Endodermal cell (in vitro differentiated cells): ENCODE measurements around the gene MYL3. TPM values are rescaled to one million over a fixed set of nuclear protein-coding genes. Genes with fewer than 3 reads are reported as not detected.

Experiments used
- DNase-seq: peaks from one replicate; pipeline ENCODE4 v3.0.0-alpha.2; 2017
- H3K27ac ChIP-seq: 2 replicates; pipeline ENCODE4 v1.5.1; 2013; ENCODE audit warnings: mild to moderate bottlenecking, low read depth, low read length, moderate library complexity
- H3K27me3 ChIP-seq: 2 replicates; pipeline ENCODE4 v1.6.1; 2013; ENCODE audit warnings: mild to moderate bottlenecking, low read length, moderate library complexity; ENCODE audit not compliant: insufficient read depth, control insufficient read depth, poor library complexity, severe bottlenecking
- H3K36me3 ChIP-seq: 2 replicates; pipeline ENCODE4 v1.7.0; 2013; ENCODE audit warnings: mild to moderate bottlenecking, low read length, moderate library complexity; ENCODE audit not compliant: control insufficient read depth, insufficient read depth
- H3K4me1 ChIP-seq: one replicate; pipeline ENCODE4 v1.7.0; 2013; ENCODE audit warnings: low read length; ENCODE audit not compliant: control insufficient read depth, insufficient read depth
- H3K4me3 ChIP-seq: 2 replicates; pipeline ENCODE4 v1.5.1; 2013; ENCODE audit warnings: mild to moderate bottlenecking, low read length, moderate library complexity
- H3K9ac ChIP-seq: 2 replicates; pipeline ENCODE4 v1.6.1; 2013; ENCODE audit warnings: mild to moderate bottlenecking, low read length, moderate library complexity; ENCODE audit not compliant: poor library complexity, severe bottlenecking; ENCODE audit errors: extremely low read depth
- H3K9me3 ChIP-seq: 2 replicates; pipeline ENCODE4 v1.6.1; 2013; ENCODE audit warnings: mild to moderate bottlenecking, low read length, moderate library complexity; ENCODE audit not compliant: control insufficient read depth
- H3K27ac Mint-ChIP-seq: 2 replicates; pipeline ENCODE4 v1.8.0; 2020; ENCODE audit warnings: mixed read lengths
- H3K27me3 Mint-ChIP-seq: 2 replicates; pipeline ENCODE4 v1.8.0; 2021; ENCODE audit warnings: mild to moderate bottlenecking, mixed read lengths; ENCODE audit not compliant: insufficient read depth
- H3K36me3 Mint-ChIP-seq: 2 replicates; pipeline ENCODE4 v1.8.0; 2020; ENCODE audit warnings: low read depth, mixed read lengths
- H3K4me1 Mint-ChIP-seq: 2 replicates; pipeline ENCODE4 v1.8.0; 2020; ENCODE audit warnings: mixed read lengths
- H3K4me3 Mint-ChIP-seq: 2 replicates; pipeline ENCODE4 v1.8.0; 2020; ENCODE audit warnings: mild to moderate bottlenecking, moderate library complexity, mixed read lengths
- H3K9me3 Mint-ChIP-seq: 2 replicates; pipeline ENCODE4 v1.8.0; 2020; ENCODE audit warnings: mild to moderate bottlenecking, mixed read lengths
- WGBS, 2 experiments: methylation state at CpG; one replicate each; pipeline versions ENCODE4 v1.1.5 to v1.1.7; 2013; ENCODE audit warnings: missing lambda C conversion rate in 2 of 2, mixed read lengths in 1 of 2; ENCODE audit not compliant: insufficient coverage in 1 of 2, insufficient read length in 1 of 2; 5-methylcytosine and 5-hydroxymethylcytosine counted together
- total RNA-seq, 2 donors: library from RNA; stranded (reverse); fragmentation: NEBNext Ultra II Directional in 1 of 2; extraction: Animal tissue kit (Norgen Biotek cat#: 25700) in 1 of 2; gene quantifications; 2 replicates in 1 of 2; 3 replicates in 1 of 2; pipeline ENCODE4 v1.2.1, GENCODE V29; 2021
- TF ChIP-seq, protein P1 (sequence below): fragments of 200-600 bp; sonication (generic); conservative IDR thresholded peaks from 2 replicates; pipeline ENCODE4 v1.5.0; 2021; ENCODE audit warnings: antibody characterized with exemption, mild to moderate bottlenecking

MYL3 gene
- total RNA-seq, 2 donors from 2014 or later, result 1.6 to 2.3 TPM

DNA sequence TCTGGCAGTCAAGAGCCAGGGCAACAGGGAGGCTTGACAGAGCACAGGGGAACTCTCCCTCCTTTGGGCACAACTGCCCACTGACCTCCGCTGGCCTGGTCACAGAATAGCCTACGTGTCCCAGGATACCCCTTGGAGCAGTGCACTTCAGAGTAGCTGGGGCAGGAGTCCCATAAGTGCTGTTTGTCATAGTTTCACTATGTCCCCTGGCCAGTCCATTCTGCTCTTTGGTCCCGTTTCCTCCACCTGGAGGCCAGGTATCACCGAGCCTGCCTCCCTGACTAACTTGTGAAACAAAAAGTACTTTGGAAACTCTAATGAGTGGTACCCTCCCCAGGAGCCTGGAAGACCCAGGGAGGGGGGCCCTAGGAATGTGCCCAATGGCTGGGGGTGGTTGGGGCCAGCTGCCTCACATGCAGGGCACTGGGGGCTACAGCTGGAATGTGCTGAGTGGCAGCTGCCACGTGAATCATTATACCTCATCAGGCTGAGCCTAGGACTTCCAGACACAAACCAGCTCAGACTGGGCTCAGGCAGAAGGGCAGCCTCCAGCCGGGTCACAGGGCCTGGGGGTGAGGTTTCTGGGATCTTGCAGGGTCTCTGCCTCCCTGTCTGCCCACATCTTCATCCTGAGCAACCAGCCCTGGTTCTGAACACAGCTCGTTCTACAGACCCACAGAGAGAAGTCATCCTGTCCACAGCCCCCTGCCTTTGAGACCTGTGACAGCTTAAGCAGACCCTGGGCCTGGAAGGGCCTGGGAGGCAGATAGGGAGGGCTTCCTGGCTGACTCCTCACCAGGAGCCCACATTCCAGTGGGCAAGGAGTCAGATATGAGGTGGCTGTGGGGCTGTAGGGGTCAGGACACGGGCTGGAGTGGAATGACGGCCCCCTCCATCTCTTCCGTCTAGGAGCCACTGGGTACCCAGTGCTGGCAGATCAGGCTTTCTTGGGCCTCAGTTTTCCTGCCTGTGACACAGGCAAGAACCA is 13.4 kb upstream of the MYL3 start:
- 87% methylated on average over 8 to 10 of the region's 10 CpGs for WGBS, 2 experiments
- Mint-ChIP-seq H3K27ac (no peak overlapping the region), H3K4me3 (no peak overlapping the region), H3K36me3 (no peaks in the 10 kb centered on the region), H3K4me1 (peaks cover 7% of the 10 kb centered on the region), H3K9me3 (no peaks in the 10 kb centered on the region), H3K27me3 (peaks cover 68% of the 10 kb centered on the region)
- Histone ChIP-seq H3K36me3 (no peaks in the 10 kb centered on the region), H3K4me1 (peaks cover 8% of the 10 kb centered on the region), H3K9me3 (no peaks in the 10 kb centered on the region), H3K9ac (no peak overlapping the region), H3K27me3 (peaks cover 19% of the 10 kb centered on the region), H3K4me3 (no peak overlapping the region), H3K27ac (no peak overlapping the region)
- no peak for DNase-seq
- TF ChIP-seq, protein P1, sequence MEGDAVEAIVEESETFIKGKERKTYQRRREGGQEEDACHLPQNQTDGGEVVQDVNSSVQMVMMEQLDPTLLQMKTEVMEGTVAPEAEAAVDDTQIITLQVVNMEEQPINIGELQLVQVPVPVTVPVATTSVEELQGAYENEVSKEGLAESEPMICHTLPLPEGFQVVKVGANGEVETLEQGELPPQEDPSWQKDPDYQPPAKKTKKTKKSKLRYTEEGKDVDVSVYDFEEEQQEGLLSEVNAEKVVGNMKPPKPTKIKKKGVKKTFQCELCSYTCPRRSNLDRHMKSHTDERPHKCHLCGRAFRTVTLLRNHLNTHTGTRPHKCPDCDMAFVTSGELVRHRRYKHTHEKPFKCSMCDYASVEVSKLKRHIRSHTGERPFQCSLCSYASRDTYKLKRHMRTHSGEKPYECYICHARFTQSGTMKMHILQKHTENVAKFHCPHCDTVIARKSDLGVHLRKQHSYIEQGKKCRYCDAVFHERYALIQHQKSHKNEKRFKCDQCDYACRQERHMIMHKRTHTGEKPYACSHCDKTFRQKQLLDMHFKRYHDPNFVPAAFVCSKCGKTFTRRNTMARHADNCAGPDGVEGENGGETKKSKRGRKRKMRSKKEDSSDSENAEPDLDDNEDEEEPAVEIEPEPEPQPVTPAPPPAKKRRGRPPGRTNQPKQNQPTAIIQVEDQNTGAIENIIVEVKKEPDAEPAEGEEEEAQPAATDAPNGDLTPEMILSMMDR, result no peak

DNA sequence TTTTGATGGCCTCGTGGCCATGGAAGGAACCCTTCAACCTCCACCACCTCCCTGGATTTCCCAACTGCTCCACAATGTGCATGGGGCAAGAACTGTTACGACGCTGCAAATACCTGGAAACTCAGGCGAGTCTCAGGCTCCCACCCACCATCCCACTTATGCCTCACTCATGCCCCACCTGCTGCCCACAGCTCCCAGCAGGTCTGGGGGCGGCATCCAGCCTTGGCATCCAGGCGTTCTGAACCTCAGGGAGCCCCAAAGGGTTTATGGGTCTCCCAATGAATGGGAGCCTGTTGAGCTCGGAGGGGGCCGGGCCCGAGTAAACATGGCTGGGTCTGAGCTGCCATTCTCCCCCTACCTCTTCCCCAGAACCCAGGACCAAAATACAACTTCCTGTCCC is 12.3 kb upstream of the MYL3 start:
- no peaks in the 10 kb centered on the region for H3K9me3 Mint-ChIP-seq
- no peaks in the 10 kb centered on the region for H3K36me3 Mint-ChIP-seq
- H3K36me3 ChIP-seq, result no peaks in the 10 kb centered on the region
- H3K27me3 ChIP-seq, result peaks cover 9% of the 10 kb centered on the region
- peaks cover 7% of the 10 kb centered on the region for H3K4me1 Mint-ChIP-seq
- H3K4me1 ChIP-seq, result peaks cover 8% of the 10 kb centered on the region
- H3K27me3 Mint-ChIP-seq, result peaks cover 66% of the 10 kb centered on the region
- 94 to 100% methylated on average over 3 to 9 of the region's 9 CpGs for WGBS, 2 experiments
- no peaks in the 10 kb centered on the region for H3K9me3 ChIP-seq
- H3K4me3 Mint-ChIP-seq, result no peak overlapping the region
- H3K9ac ChIP-seq, result no peak overlapping the region
- H3K27ac ChIP-seq, result no peak overlapping the region
- no peak overlapping the region for H3K4me3 ChIP-seq
- H3K27ac Mint-ChIP-seq, result no peak overlapping the region
- TF ChIP-seq, protein P1, result no peak
- DNase-seq, result no peak

DNA sequence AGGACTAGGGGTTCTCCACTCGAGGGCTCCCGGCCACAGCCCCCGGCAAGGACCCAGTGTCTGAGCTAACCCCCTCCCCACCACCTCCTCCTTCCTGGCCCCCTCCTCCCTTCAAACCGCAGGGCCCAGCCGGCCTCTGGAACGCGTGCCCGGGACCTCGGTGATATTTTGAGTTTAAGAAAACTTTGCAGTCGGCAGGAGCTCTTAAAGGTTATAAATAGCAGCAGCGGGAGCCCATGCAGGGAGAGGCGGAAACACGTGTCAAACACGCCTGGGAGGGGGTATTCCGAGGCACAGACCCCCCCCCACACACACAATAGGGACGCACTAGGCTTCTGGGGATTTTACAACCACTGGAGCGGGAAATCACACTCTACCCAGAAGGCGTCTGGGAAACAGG is 11.2 kb upstream of the MYL3 start:
- no peak overlapping the region for H3K27ac ChIP-seq
- peaks cover 8% of the 10 kb centered on the region for H3K4me1 ChIP-seq

More for the DNA sequence above, 11.2 kb upstream of the MYL3 start:
- H3K4me1 Mint-ChIP-seq, result peaks cover 7% of the 10 kb centered on the region
- no peak overlapping the region for H3K9ac ChIP-seq
- H3K9me3 Mint-ChIP-seq, result no peaks in the 10 kb centered on the region
- no peaks in the 10 kb centered on the region for H3K36me3 Mint-ChIP-seq
- no peak overlapping the region for H3K4me3 ChIP-seq
- H3K27me3 ChIP-seq, result no peaks in the 10 kb centered on the region
- no peak overlapping the region for H3K27ac Mint-ChIP-seq
- TF ChIP-seq, protein P1, result no peak
- peaks cover 62% of the 10 kb centered on the region for H3K27me3 Mint-ChIP-seq
- no peaks in the 10 kb centered on the region for H3K36me3 ChIP-seq
- 80 to 83% methylated on average over 1 to 18 of the region's 18 CpGs for WGBS, 2 experiments
- no peak for DNase-seq
- no peak overlapping the region for H3K4me3 Mint-ChIP-seq
- no peaks in the 10 kb centered on the region for H3K9me3 ChIP-seq
